ENCODE results near the gene ERBB4. TPM values are rescaled to one million over a fixed set of nuclear protein-coding genes. Genes with fewer than 3 reads are reported as not detected.

ERBB4 gene
- total RNA-seq, 1 experiment from 2014 or later: 0.04 TPM

DNA sequence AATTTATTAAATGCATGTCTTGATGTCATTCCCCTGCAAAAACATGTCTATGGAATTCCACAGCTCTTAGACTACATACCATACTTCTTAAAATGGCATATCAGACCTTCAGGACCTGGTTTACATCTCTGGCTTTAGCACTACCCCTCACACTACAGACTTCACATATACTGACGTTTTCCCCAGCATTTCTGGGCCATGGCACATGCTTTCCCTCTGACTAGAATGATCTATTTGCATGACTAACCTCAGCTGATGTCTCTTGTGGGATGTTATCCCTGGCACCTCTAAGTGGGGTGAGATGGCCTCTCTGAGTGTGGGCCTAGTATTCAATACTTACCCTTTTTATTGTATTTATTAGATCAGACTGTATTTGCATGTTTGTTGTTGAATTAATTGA lies 381.6 kb downstream of the ERBB4 start:
- Histone ChIP-seq H3K27ac (ENCODE audit: insufficient read length, low read depth, low read length) (no peak overlapping the region), H3K4ac (ENCODE audit: low read depth, low read length) (no peak overlapping the region), H3K23ac (ENCODE audit: insufficient read length, low read depth, low read length) (no peak overlapping the region), H2BK12ac (ENCODE audit: insufficient read length, low read depth, low read length) (no peak overlapping the region), H3K79me2 (ENCODE audit: insufficient read depth, low read length) (no peaks in the 10 kb centered on the region), H3K9ac (ENCODE audit: extremely low read depth, insufficient read length, low read length) (no peak overlapping the region), H3K4me1 (ENCODE audit: insufficient read depth, low read length) (no peaks in the 10 kb centered on the region), H3K23me2 (ENCODE audit: insufficient read length, low read depth, low read length, poor library complexity, severe bottlenecking) (no peaks in the 10 kb centered on the region), H3K56ac (ENCODE audit: insufficient read length, low read depth, low read length) (no peak overlapping the region), H3K9me3 (ENCODE audit: control insufficient read depth, low read depth, low read length) (no peaks in the 10 kb centered on the region), H4K8ac (replicated peaks; ENCODE audit: insufficient read length, low read depth, low read length) (no peak overlapping the region), H3K14ac (ENCODE audit: insufficient read depth, low read length) (no peak overlapping the region), H2BK20ac (ENCODE audit: low read depth, low read length, poor library complexity, severe bottlenecking) (no peak overlapping the region), H3K79me1 (ENCODE audit: insufficient read depth, low read depth, low read length, poor library complexity, severe bottlenecking) (no peaks in the 10 kb centered on the region), H2BK15ac (ENCODE audit: low read depth, low read length) (no peak overlapping the region), H3T11ph (ENCODE audit: low read length) (no peak overlapping the region), H4K20me1 (ENCODE audit: control insufficient read depth, insufficient read depth, insufficient read length) (no peaks in the 10 kb centered on the region), H2BK5ac (ENCODE audit: insufficient read length, low read length) (no peak overlapping the region), H3K4me2 (ENCODE audit: insufficient read depth, insufficient read length, low read length) (no peak overlapping the region), H3K27me3 (ENCODE audit: insufficient read depth, low read length) (no peaks in the 10 kb centered on the region), H2AFZ (ENCODE audit: low read length) (no peak overlapping the region), H2BK120ac (ENCODE audit: low read depth, low read length, poor library complexity, severe bottlenecking) (no peak overlapping the region), H4K91ac (ENCODE audit: insufficient read length, low read depth, low read length) (no peak overlapping the region), H3K18ac (ENCODE audit: insufficient read length, low read depth, low read length) (no peak overlapping the region), H2AK5ac (ENCODE audit: insufficient read length, low read length) (no peak overlapping the region), H4K5ac (ENCODE audit: insufficient read length, low read depth, low read length) (no peak overlapping the region)
- H3K27ac Mint-ChIP-seq: no peak overlapping the region
- peaks cover 4 to 5% of the 10 kb centered on the region in 2 experiments; a peak in 2 of 4 replicates for H3K4me1 Mint-ChIP-seq
- no CpG with 5 or more reads among the region's 1 CpG for WGBS (ENCODE audit: extremely low coverage, insufficient read length, low lambda C conversion rate)
- H3K36me3 Mint-ChIP-seq (ENCODE audit: insufficient read depth in 1 of 3, low read depth in 3 of 3): no peaks in the 10 kb centered on the region
- no peak overlapping the region for H3K4me3 Mint-ChIP-seq
- no peaks in the 10 kb centered on the region for H3K9me3 Mint-ChIP-seq
- no peaks in the 10 kb centered on the region for H3K27me3 Mint-ChIP-seq (ENCODE audit: low read depth)
- TF ChIP-seq, protein P1, sequence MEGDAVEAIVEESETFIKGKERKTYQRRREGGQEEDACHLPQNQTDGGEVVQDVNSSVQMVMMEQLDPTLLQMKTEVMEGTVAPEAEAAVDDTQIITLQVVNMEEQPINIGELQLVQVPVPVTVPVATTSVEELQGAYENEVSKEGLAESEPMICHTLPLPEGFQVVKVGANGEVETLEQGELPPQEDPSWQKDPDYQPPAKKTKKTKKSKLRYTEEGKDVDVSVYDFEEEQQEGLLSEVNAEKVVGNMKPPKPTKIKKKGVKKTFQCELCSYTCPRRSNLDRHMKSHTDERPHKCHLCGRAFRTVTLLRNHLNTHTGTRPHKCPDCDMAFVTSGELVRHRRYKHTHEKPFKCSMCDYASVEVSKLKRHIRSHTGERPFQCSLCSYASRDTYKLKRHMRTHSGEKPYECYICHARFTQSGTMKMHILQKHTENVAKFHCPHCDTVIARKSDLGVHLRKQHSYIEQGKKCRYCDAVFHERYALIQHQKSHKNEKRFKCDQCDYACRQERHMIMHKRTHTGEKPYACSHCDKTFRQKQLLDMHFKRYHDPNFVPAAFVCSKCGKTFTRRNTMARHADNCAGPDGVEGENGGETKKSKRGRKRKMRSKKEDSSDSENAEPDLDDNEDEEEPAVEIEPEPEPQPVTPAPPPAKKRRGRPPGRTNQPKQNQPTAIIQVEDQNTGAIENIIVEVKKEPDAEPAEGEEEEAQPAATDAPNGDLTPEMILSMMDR (conservative IDR thresholded peaks at IDR 0.05): no peak
- no peak for DNase-seq

All from H9 (cell line).